ENCODE measurements around the gene TGFBR3. TPM values are rescaled to one million over a fixed set of nuclear protein-coding genes. Genes with fewer than 3 reads are reported as not detected.

TGFBR3 gene
- total and polyA plus RNA-seq, 5 donors from 2014 or later = 15.8 to 47.5 (median 20.0) TPM

DNA sequence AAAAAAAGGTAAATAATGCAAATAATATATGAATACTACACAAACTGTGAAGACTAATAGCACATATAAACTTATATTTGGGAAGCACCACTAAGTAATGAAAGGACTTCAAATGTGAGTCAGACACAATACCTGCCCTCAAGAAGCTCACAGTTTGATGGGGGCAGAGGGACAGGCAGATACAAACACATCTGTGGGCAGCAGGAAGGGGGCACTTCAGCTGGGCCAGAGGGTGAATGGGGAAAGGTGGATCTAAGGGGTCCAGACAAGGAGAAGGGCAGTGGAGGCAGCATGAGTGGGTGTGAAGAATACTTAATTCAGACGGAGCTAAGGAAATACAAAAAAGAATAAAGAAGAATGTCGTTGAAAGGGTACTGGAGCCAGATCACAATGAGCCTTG is 114.2 kb downstream of the TGFBR3 start:
- ATAC-seq (ENCODE audit: low read depth in 2 of 2) = no peak
- Mint-ChIP-seq H3K9me3 (peaks cover 0 to 2% (median 0%) of the 10 kb centered on the region in 7 donors), H3K27ac (peak overlapping the region in 1 of 3 donors; percentile 31), H3K4me1 (peaks cover 4 to 8% (median 6%) of the 10 kb centered on the region in 4 donors), H3K4me3 (no peak overlapping the region), H3K27me3 (no peaks in the 10 kb centered on the region), H3K36me3 (peaks cover 21% of the 10 kb centered on the region)
- H3K4me1 ChIP-seq (ENCODE audit: control insufficient read depth, insufficient read depth, low read length, poor library complexity, severe bottlenecking) = no peaks in the 10 kb centered on the region
- no peak for DNase-seq
- H3K27ac ChIP-seq (ENCODE audit: insufficient read depth, low read length, poor library complexity, severe bottlenecking) = no peak overlapping the region
- H3K4me3 ChIP-seq (ENCODE audit: low read depth, low read length) = no peak overlapping the region
- no peaks in the 10 kb centered on the region for H3K9me3 ChIP-seq (ENCODE audit: control insufficient read depth in 2 of 2, low read length in 2 of 2)
- no peaks in the 10 kb centered on the region for H3K27me3 ChIP-seq (ENCODE audit: control insufficient read depth, insufficient read depth, low read length)
- H3K36me3 ChIP-seq (ENCODE audit: control insufficient read depth, insufficient read depth, low read length) = no peaks in the 10 kb centered on the region

GRCh38 chr1:91770667-91771268 is 115.2 kb downstream of the TGFBR3 start:
- ATAC-seq (ENCODE audit: low read depth in 2 of 2) (no peak), DNase-seq (no peak)
- no peaks in the 10 kb centered on the region for H3K4me1 ChIP-seq (ENCODE audit: control insufficient read depth, insufficient read depth, low read length, poor library complexity, severe bottlenecking)
- H3K36me3 ChIP-seq (ENCODE audit: control insufficient read depth, insufficient read depth, low read length) = no peaks in the 10 kb centered on the region
- Mint-ChIP-seq H3K4me3 (no peak overlapping the region), H3K4me1 (peaks cover 4 to 8% (median 6%) of the 10 kb centered on the region in 4 donors), H3K36me3 (peaks cover 19% of the 10 kb centered on the region), H3K27me3 (no peaks in the 10 kb centered on the region), H3K9me3 (peaks cover 0 to 2% (median 0%) of the 10 kb centered on the region in 7 donors), H3K27ac (no peak overlapping the region)
- no peaks in the 10 kb centered on the region for H3K27me3 ChIP-seq (ENCODE audit: control insufficient read depth, insufficient read depth, low read length)
- no peaks in the 10 kb centered on the region for H3K9me3 ChIP-seq (ENCODE audit: control insufficient read depth in 2 of 2, low read length in 2 of 2)
- no peak overlapping the region for H3K27ac ChIP-seq (ENCODE audit: insufficient read depth, low read length, poor library complexity, severe bottlenecking)
- no peak overlapping the region for H3K4me3 ChIP-seq (ENCODE audit: low read depth, low read length)

- Mint-ChIP-seq H3K4me3 (no peak overlapping the region), H3K36me3 (peaks cover 15% of the 10 kb centered on the region), H3K27me3 (no peaks in the 10 kb centered on the region), H3K27ac (no peak overlapping the region), H3K9me3 (no peaks in the 10 kb centered on the region), H3K4me1 (peaks cover 0 to 8% (median 5%) of the 10 kb centered on the region in 4 donors)
- no peak for ATAC-seq (ENCODE audit: low read depth in 2 of 2)
- H3K27ac ChIP-seq (ENCODE audit: insufficient read depth, low read length, poor library complexity, severe bottlenecking) = no peak overlapping the region
- H3K4me3 ChIP-seq (ENCODE audit: low read depth, low read length) = no peak overlapping the region
- no peaks in the 10 kb centered on the region for H3K4me1 ChIP-seq (ENCODE audit: control insufficient read depth, insufficient read depth, low read length, poor library complexity, severe bottlenecking)
- DNase-seq = no peak
- H3K9me3 ChIP-seq (ENCODE audit: control insufficient read depth in 2 of 2, low read length in 2 of 2) = no peaks in the 10 kb centered on the region
- peaks cover 5% of the 10 kb centered on the region for H3K36me3 ChIP-seq (ENCODE audit: control insufficient read depth, insufficient read depth, low read length)
- H3K27me3 ChIP-seq (ENCODE audit: control insufficient read depth, insufficient read depth, low read length) = no peaks in the 10 kb centered on the region
Observed at GRCh38 chr1:91769742-91770141, 116.2 kb downstream of the TGFBR3 start.

DNA sequence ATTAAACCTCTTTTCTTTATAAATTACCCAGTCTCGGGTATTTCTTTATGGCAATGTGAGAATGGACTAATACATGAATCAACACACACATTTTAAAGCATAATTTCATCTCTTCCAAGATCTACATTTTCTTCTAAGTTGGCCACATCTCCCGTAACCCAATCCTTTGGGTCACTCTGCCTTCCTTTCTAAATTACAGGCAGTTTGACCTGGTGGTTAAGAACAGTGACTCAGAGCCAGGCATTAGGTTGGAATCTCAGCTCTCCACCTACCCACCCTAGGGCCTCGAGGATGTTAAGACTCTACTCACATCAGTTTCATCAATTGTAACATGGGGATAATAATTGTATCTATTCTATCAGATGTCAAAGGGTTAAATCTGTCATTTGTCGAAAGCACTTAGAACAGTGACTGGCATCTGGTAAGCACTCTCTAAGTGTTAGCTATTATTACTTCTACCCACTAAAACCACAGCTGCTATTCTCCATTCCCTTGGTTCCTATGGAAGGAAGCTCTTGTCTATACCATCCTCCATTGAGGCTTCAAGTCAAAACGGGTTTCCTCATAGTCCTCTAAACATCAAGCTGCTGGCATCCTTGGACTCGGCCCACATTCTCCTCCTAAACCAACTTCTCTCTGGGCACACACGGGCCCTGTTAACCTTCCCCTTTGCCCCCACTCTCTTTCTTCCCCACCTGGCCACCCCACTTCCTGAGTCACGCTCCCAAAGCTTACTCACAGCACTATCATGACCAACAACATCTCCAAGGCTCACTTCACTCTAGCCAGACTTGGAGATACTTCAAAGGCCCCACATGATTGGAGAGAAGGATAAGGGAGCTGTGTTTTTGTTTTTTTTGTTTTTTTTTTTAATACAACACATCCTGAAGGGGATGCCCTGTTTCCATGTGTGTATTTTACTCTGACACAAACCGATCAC is 116.9 kb downstream of the TGFBR3 start:
- Histone ChIP-seq H3K36me3 (ENCODE audit: control insufficient read depth, insufficient read depth, low read length) (peaks cover 5% of the 10 kb centered on the region), H3K9me3 (ENCODE audit: control insufficient read depth in 2 of 2, low read length in 2 of 2) (no peaks in the 10 kb centered on the region), H3K4me3 (ENCODE audit: low read depth, low read length) (no peak overlapping the region), H3K27me3 (ENCODE audit: control insufficient read depth, insufficient read depth, low read length) (no peaks in the 10 kb centered on the region), H3K27ac (ENCODE audit: insufficient read depth, low read length, poor library complexity, severe bottlenecking) (no peak overlapping the region), H3K4me1 (ENCODE audit: control insufficient read depth, insufficient read depth, low read length, poor library complexity, severe bottlenecking) (no peaks in the 10 kb centered on the region)
- peaks cover 15% of the 10 kb centered on the region for H3K36me3 Mint-ChIP-seq
- H3K4me3 Mint-ChIP-seq = no peak overlapping the region
- DNase-seq = no peak
- no peak for ATAC-seq (ENCODE audit: low read depth in 2 of 2)
- no peak overlapping the region for H3K27ac Mint-ChIP-seq
- no peaks in the 10 kb centered on the region for H3K27me3 Mint-ChIP-seq
- H3K9me3 Mint-ChIP-seq = no peaks in the 10 kb centered on the region
- H3K4me1 Mint-ChIP-seq = peaks cover 0 to 8% (median 5%) of the 10 kb centered on the region in 4 donors

DNA sequence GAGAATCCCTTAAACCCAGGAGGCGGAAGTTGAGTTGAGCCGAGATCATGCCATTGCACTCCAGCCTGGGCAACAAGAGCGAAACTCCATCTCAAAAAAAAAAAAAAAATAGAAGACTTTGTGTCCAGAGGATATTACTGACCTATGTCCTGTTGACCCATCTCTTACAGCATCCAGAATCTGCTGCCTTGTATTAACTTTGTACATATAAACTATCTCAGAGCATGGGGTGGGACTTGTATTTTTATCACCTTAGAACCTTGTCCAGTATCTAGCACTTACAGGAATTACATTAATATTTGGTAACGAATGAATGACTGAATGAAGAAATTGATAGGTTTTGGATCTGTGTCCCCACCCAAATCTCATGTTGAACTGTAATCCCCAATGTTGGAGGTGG is 117.8 kb downstream of the TGFBR3 start:
- DNase-seq (no peak), ATAC-seq (ENCODE audit: low read depth in 2 of 2) (no peak)
- no peaks in the 10 kb centered on the region for H3K4me1 ChIP-seq (ENCODE audit: control insufficient read depth, insufficient read depth, low read length, poor library complexity, severe bottlenecking)
- Mint-ChIP-seq H3K4me3 (no peak overlapping the region), H3K9me3 (no peaks in the 10 kb centered on the region), H3K4me1 (peaks cover under 1 to 6% (median 4%) of the 10 kb centered on the region in 4 donors), H3K27me3 (no peaks in the 10 kb centered on the region), H3K36me3 (peaks cover 15% of the 10 kb centered on the region), H3K27ac (no peak overlapping the region)
- no peaks in the 10 kb centered on the region for H3K9me3 ChIP-seq (ENCODE audit: control insufficient read depth in 2 of 2, low read length in 2 of 2)
- H3K4me3 ChIP-seq (ENCODE audit: low read depth, low read length) = no peak overlapping the region
- H3K27me3 ChIP-seq (ENCODE audit: control insufficient read depth, insufficient read depth, low read length) = no peaks in the 10 kb centered on the region
- no peak overlapping the region for H3K27ac ChIP-seq (ENCODE audit: insufficient read depth, low read length, poor library complexity, severe bottlenecking)
- H3K36me3 ChIP-seq (ENCODE audit: control insufficient read depth, insufficient read depth, low read length) = peaks cover 5% of the 10 kb centered on the region

DNA sequence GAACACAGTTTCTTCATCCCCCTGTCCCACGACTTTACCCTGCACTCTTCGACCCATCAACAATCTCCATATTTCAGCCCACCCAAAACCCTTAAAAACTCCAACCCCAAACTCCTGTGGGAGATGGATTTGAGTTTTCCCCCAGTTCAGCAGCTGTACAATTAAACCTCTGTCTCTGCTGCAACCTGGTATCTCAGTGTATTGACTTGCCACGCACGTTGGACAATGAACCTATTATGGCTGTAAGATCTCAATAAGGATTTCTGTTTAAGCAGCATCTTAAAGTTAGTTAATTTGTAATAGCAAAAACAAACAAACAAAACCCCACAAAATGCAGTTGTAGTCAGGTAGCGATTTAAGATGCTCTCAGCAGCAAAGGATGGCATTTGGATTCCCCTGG is 119.1 kb downstream of the TGFBR3 start:
- Mint-ChIP-seq H3K27me3 (no peaks in the 10 kb centered on the region), H3K4me1 (peaks cover 0 to 6% (median 3%) of the 10 kb centered on the region in 4 donors), H3K4me3 (no peak overlapping the region), H3K27ac (no peak overlapping the region), H3K9me3 (no peaks in the 10 kb centered on the region), H3K36me3 (peaks cover 15% of the 10 kb centered on the region)
- ATAC-seq (ENCODE audit: low read depth in 2 of 2) (no peak), DNase-seq (no peak)
- no peak overlapping the region for H3K27ac ChIP-seq (ENCODE audit: insufficient read depth, low read length, poor library complexity, severe bottlenecking)
- no peak overlapping the region for H3K4me3 ChIP-seq (ENCODE audit: low read depth, low read length)
- H3K27me3 ChIP-seq (ENCODE audit: control insufficient read depth, insufficient read depth, low read length) = no peaks in the 10 kb centered on the region
- peaks cover 5% of the 10 kb centered on the region for H3K36me3 ChIP-seq (ENCODE audit: control insufficient read depth, insufficient read depth, low read length)
- no peaks in the 10 kb centered on the region for H3K4me1 ChIP-seq (ENCODE audit: control insufficient read depth, insufficient read depth, low read length, poor library complexity, severe bottlenecking)
- H3K9me3 ChIP-seq (ENCODE audit: control insufficient read depth in 2 of 2, low read length in 2 of 2) = no peaks in the 10 kb centered on the region

GRCh38 chr1:91765880-91766443 is 120.0 kb downstream of the TGFBR3 start:
- H3K27ac Mint-ChIP-seq = peak overlapping the region in 1 of 3 donors; percentile 78
- no peak for ATAC-seq (ENCODE audit: low read depth in 2 of 2)
- Histone ChIP-seq H3K4me1 (ENCODE audit: control insufficient read depth, insufficient read depth, low read length, poor library complexity, severe bottlenecking) (no peaks in the 10 kb centered on the region), H3K9me3 (ENCODE audit: control insufficient read depth in 2 of 2, low read length in 2 of 2) (no peaks in the 10 kb centered on the region), H3K36me3 (ENCODE audit: control insufficient read depth, insufficient read depth, low read length) (peaks cover 5% of the 10 kb centered on the region), H3K27ac (ENCODE audit: insufficient read depth, low read length, poor library complexity, severe bottlenecking) (no peak overlapping the region), H3K4me3 (ENCODE audit: low read depth, low read length) (no peak overlapping the region), H3K27me3 (ENCODE audit: control insufficient read depth, insufficient read depth, low read length) (no peaks in the 10 kb centered on the region)
- H3K9me3 Mint-ChIP-seq = no peaks in the 10 kb centered on the region
- DNase-seq = no peak
- no peaks in the 10 kb centered on the region for H3K27me3 Mint-ChIP-seq
- no peak overlapping the region for H3K4me3 Mint-ChIP-seq
- H3K36me3 Mint-ChIP-seq = peaks cover 12% of the 10 kb centered on the region
- H3K4me1 Mint-ChIP-seq = peaks cover 0 to 6% (median 3%) of the 10 kb centered on the region in 4 donors
